ENCODE data around the gene TM9SF1. TPM values are rescaled to one million over a fixed set of nuclear protein-coding genes. Genes with fewer than 3 reads are reported as not detected.

Gene TM9SF1
- total and polyA plus RNA-seq, 2 of the 13 experiments (the other 11 are each of a cell fraction or from before 2014, with no cell fraction given) = 83.2 to 110 TPM

GRCh38 chr14:24146978-24147760, 48.1 kb downstream of the TM9SF1 start, which contains the start of gene RNF31 (continued):
- TF ChIP-seq, protein P1, sequence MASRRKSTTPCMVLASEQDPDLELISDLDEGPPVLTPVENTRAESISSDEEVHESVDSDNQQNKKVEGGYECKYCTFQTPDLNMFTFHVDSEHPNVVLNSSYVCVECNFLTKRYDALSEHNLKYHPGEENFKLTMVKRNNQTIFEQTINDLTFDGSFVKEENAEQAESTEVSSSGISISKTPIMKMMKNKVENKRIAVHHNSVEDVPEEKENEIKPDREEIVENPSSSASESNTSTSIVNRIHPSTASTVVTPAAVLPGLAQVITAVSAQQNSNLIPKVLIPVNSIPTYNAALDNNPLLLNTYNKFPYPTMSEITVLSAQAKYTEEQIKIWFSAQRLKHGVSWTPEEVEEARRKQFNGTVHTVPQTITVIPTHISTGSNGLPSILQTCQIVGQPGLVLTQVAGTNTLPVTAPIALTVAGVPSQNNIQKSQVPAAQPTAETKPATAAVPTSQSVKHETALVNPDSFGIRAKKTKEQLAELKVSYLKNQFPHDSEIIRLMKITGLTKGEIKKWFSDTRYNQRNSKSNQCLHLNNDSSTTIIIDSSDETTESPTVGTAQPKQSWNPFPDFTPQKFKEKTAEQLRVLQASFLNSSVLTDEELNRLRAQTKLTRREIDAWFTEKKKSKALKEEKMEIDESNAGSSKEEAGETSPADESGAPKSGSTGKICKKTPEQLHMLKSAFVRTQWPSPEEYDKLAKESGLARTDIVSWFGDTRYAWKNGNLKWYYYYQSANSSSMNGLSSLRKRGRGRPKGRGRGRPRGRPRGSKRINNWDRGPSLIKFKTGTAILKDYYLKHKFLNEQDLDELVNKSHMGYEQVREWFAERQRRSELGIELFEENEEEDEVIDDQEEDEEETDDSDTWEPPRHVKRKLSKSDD (CRISPR knock-in tag; IDR thresholded peaks at IDR 0.05; ENCODE audit: low read depth) = peak; percentile 67; the same call in 1 of the 2 replicates
- TF ChIP-seq ARID2 (CRISPR knock-in tag; IDR thresholded peaks at IDR 0.05; ENCODE audit: borderline replicate concordance) (0 out of 2 replicates have a peak, but pooled peaks have one; percentile 83), PPARG (CRISPR knock-in tag; conservative IDR thresholded peaks at IDR 0.05) (peak; percentile 16; the same call in 1 of the 2 replicates), ZBTB10 (CRISPR knock-in tag; IDR thresholded peaks at IDR 0.05; ENCODE audit: borderline replicate concordance) (peak; percentile 48; the same call in 1 of the 2 replicates), ZNF543 (CRISPR knock-in tag; IDR thresholded peaks at IDR 0.05) (peak; percentile 24; the same call in 1 of the 2 replicates), HOXD1 (CRISPR knock-in tag; IDR thresholded peaks at IDR 0.05) (peak; percentile 12), KDM5B (CRISPR knock-in tag; IDR thresholded peaks at IDR 0.05; ENCODE audit: borderline replicate concordance) (peak; percentile 78), MAFK (conservative IDR thresholded peaks at IDR 0.05 in 1 of 2, IDR thresholded peaks at IDR 0.05 in 1 of 2; ENCODE audit: low read length in 2 of 2) (no peak), ZNF879 (CRISPR knock-in tag; IDR thresholded peaks at IDR 0.05) (peak; percentile 97), ZNF205 (CRISPR knock-in tag; IDR thresholded peaks at IDR 0.05) (peak; percentile 82; the same call in 1 of the 2 replicates), RCOR2 (CRISPR knock-in tag; IDR thresholded peaks at IDR 0.05) (peak; percentile 75; the same call in 1 of the 2 replicates), ZNF124 (CRISPR knock-in tag; IDR thresholded peaks at IDR 0.05) (no peak; the same call in 1 of the 2 replicates), EP300 (IDR thresholded peaks at IDR 0.05; ENCODE audit: low read depth in 2 of 2, low read length in 2 of 2) (no peak), EP300 (CRISPR knock-in tag; IDR thresholded peaks at IDR 0.05; ENCODE audit: borderline replicate concordance) (peak; percentile 33; the same call in 1 of the 2 replicates), SIX4 (CRISPR knock-in tag; IDR thresholded peaks at IDR 0.05) (peak; percentile 51), SAP130 (CRISPR knock-in tag; IDR thresholded peaks at IDR 0.05; ENCODE audit: low read depth) (peak; percentile 89), PAF1 (CRISPR knock-in tag; IDR thresholded peaks at IDR 0.05) (0 out of 2 replicates have a peak, but pooled peaks have one; percentile 32)
- TF ChIP-seq, protein P2, sequence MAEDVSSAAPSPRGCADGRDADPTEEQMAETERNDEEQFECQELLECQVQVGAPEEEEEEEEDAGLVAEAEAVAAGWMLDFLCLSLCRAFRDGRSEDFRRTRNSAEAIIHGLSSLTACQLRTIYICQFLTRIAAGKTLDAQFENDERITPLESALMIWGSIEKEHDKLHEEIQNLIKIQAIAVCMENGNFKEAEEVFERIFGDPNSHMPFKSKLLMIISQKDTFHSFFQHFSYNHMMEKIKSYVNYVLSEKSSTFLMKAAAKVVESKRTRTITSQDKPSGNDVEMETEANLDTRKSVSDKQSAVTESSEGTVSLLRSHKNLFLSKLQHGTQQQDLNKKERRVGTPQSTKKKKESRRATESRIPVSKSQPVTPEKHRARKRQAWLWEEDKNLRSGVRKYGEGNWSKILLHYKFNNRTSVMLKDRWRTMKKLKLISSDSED (CRISPR knock-in tag; IDR thresholded peaks at IDR 0.05) = peak; percentile 86; the same call in 1 of the 2 replicates
- TF ChIP-seq, protein P3, sequence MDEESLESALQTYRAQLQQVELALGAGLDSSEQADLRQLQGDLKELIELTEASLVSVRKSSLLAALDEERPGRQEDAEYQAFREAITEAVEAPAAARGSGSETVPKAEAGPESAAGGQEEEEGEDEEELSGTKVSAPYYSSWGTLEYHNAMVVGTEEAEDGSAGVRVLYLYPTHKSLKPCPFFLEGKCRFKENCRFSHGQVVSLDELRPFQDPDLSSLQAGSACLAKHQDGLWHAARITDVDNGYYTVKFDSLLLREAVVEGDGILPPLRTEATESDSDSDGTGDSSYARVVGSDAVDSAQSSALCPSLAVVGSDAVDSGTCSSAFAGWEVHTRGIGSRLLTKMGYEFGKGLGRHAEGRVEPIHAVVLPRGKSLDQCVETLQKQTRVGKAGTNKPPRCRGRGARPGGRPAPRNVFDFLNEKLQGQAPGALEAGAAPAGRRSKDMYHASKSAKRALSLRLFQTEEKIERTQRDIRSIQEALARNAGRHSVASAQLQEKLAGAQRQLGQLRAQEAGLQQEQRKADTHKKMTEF (CRISPR knock-in tag; IDR thresholded peaks at IDR 0.05) = peak; percentile 68
